ENCODE measurements around the gene GRPEL2. TPM values are rescaled to one million over a fixed set of nuclear protein-coding genes. Genes with fewer than 3 reads are reported as not detected.

The GRPEL2 gene
- total RNA-seq, 4 donors from 2014 or later, result 12.6 to 19.6 (median 13.7) TPM

- TF ChIP-seq POLR2A (IDR thresholded peaks at IDR 0.05) (no peak), CTCF (IDR thresholded peaks at IDR 0.05) (no peak)
- Histone ChIP-seq H3K27me3 (no peaks in the 10 kb centered on the region), H3K4me1 (peaks cover 12 to 14% of the 10 kb centered on the region in 2 donors), H3K4me3 (replicated peaks in 1 of 3) (no peak overlapping the region), H3K36me3 (no peaks in the 10 kb centered on the region), H3K27ac (no peak overlapping the region), H3K9me3 (no peaks in the 10 kb centered on the region)
- whole genome bisulfite sequencing, 2 donors, result 90 to 96% methylated on average over 3 of the region's 3 CpGs
- intact Hi-C loops (cut with DNase I), result loop anchor here (5.0 to 10.0 kb wide), 2 partner anchors 53 to 246 kb away; no protein-coding TSS in a partner anchor
- DNase-seq, result no peak
Observed at GRCh38 chr5:149319174-149319573, 26.1 kb upstream of the GRPEL2 start.

- peak overlapping the region; percentile 46 to 74 (median 70) for H3K27ac ChIP-seq
- peak; percentile 93 to 96 for DNase-seq
- intact Hi-C loops (cut with DNase I), result loop anchor here (5.0 kb wide), 1 partner anchor 111 kb away; no protein-coding TSS in a partner anchor
- no peaks in the 10 kb centered on the region for H3K9me3 ChIP-seq
- TF ChIP-seq CTCF (IDR thresholded peaks at IDR 0.05) (no peak), POLR2A (IDR thresholded peaks at IDR 0.05) (peak in 1 of 2 donors; percentile 35)
- H3K4me1 ChIP-seq, result peaks cover 12 to 14% of the 10 kb centered on the region in 2 donors
- no peak overlapping the region for H3K4me3 ChIP-seq (replicated peaks in 1 of 3)
- no peaks in the 10 kb centered on the region for H3K36me3 ChIP-seq
- 26 to 27% methylated on average over 4 of the region's 4 CpGs for WGBS, 2 donors
- H3K27me3 ChIP-seq, result no peaks in the 10 kb centered on the region
Observed at GRCh38 chr5:149320791-149321330, 24.4 kb upstream of the GRPEL2 start.

- no peak for DNase-seq
- 84 to 88% methylated on average over 12 of the region's 12 CpGs for WGBS, 2 donors
- intact Hi-C loops (cut with DNase I), result loop anchor here (5.0 kb wide), 1 partner anchor 110 kb away; no protein-coding TSS in a partner anchor
Observed at GRCh38 chr5:149322518-149322917, 22.8 kb upstream of the GRPEL2 start.

GRCh38 chr5:149323210-149323609 is 22.1 kb upstream of the GRPEL2 start:
- H3K27ac ChIP-seq, result peak overlapping the region in 2 of 3 donors; percentile 13 to 24

More at GRCh38 chr5:149322518-149322917, 22.8 kb upstream of the GRPEL2 start:
- Histone ChIP-seq H3K27ac (peak overlapping the region in 1 of 3 donors; percentile 13), H3K27me3 (no peaks in the 10 kb centered on the region), H3K9me3 (no peaks in the 10 kb centered on the region), H3K4me3 (replicated peaks in 1 of 3) (no peak overlapping the region), H3K36me3 (no peaks in the 10 kb centered on the region), H3K4me1 (peaks cover 11 to 12% of the 10 kb centered on the region in 2 donors)
- no peak for TF ChIP-seq CTCF (IDR thresholded peaks at IDR 0.05)
- no peak for TF ChIP-seq POLR2A (IDR thresholded peaks at IDR 0.05)

More at GRCh38 chr5:149323210-149323609, 22.1 kb upstream of the GRPEL2 start:
- no peak for TF ChIP-seq CTCF (IDR thresholded peaks at IDR 0.05)
- no peak for TF ChIP-seq POLR2A (IDR thresholded peaks at IDR 0.05)
- intact Hi-C loops (cut with DNase I), result loop anchor here (5.0 kb wide), 1 partner anchor 109 kb away; no protein-coding TSS in a partner anchor
- no peaks in the 10 kb centered on the region for H3K36me3 ChIP-seq
- H3K9me3 ChIP-seq, result no peaks in the 10 kb centered on the region
- H3K27me3 ChIP-seq, result no peaks in the 10 kb centered on the region
- H3K4me1 ChIP-seq, result peaks cover 11 to 12% of the 10 kb centered on the region in 2 donors
- no peak overlapping the region for H3K4me3 ChIP-seq (replicated peaks in 1 of 3)
- DNase-seq, result no peak
